Transverse colon (tissue), 4 donors: ENCODE measurements around the gene MUC5B.

Source experiments
- CTCF ChIP-seq, 5 experiments: fragments of 200-600 bp in 3 of 5; fragments of 450-650 bp in 2 of 5; sonication (generic) in 3 of 5; IDR thresholded peaks; 1 replicate in 2 of 5; 2 replicates in 3 of 5; pipeline ENCODE4 v1.5.1; 2016 to 2017; ENCODE audit warnings: antibody characterized with exemption in 5 of 5, inconsistent platforms in 3 of 5, mild to moderate bottlenecking in 2 of 5, moderate library complexity in 1 of 5
- POLR2A ChIP-seq: fragments of 450-650 bp; IDR thresholded peaks from one replicate; pipeline ENCODE4 v1.6.1; 2016; ENCODE audit warnings: antibody characterized with exemption, mild to moderate bottlenecking, moderate library complexity
- POLR2AphosphoS5 ChIP-seq, 3 donors: sonication (generic); formaldehyde crosslinking; IDR thresholded peaks; one replicate each; pipeline ENCODE4 v1.6.1; 2016; ENCODE audit warnings: antibody characterized with exemption in 3 of 3

GRCh38 chr11:1178201-1178885, 44.5 kb upstream of the MUC5B start:
- TF ChIP-seq POLR2A, result no peak
- TF ChIP-seq CTCF (IDR thresholded peaks at IDR 0.05), result no peak
- no peak for TF ChIP-seq POLR2AphosphoS5 (IDR thresholded peaks at IDR 0.05)
